ENCODE measurements around the gene CYB561D1. TPM values are rescaled to one million over a fixed set of nuclear protein-coding genes. Genes with fewer than 3 reads are reported as not detected.
"Not testable (repeated sequence)": the region's sequence is repeated elsewhere in the genome, so short reads cannot be mapped to it uniquely, and the experiment has no call there.

Gene CYB561D1
- total RNA-seq, 1 donor from 2014 or later: 15.1 TPM

DNA sequence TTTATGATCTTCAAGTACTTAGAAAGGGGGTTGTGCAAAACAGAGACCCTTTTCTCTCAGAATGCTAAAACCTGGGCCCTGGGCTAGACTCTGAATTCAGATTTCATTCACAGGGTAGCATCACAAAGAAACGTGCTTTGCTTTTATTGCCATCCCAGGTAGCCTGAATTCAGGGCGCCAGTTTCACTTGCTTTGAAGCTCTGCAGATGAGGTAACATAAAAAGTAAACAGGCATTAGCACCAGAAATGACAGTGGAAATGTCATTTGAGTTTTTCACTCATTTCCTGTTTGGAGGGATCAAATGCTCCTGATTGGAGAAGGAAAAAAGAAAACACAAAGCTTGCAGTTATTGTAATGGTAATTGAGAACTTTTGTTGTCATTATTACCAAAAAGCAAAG lies 25.0 kb upstream of the CYB561D1 start:
- no peak overlapping the region for H3K4me3 ChIP-seq
- intact Hi-C loops (cut with DNase I): no loop called here
- no peak for TF ChIP-seq CTCF (IDR thresholded peaks at IDR 0.05)
- no peaks in the 10 kb centered on the region for H3K36me3 ChIP-seq
- no peak for DNase-seq
- H3K27ac ChIP-seq: no peak overlapping the region
- H3K9me3 ChIP-seq: no peaks in the 10 kb centered on the region
- peaks cover 72% of the 10 kb centered on the region for H3K27me3 ChIP-seq (ENCODE audit: low read depth)
- peaks cover 13% of the 10 kb centered on the region for H3K4me1 ChIP-seq
- ATAC-seq: no peak

GRCh38 chr1:109470245-109470644 lies 23.6 kb upstream of the CYB561D1 start:
- Histone ChIP-seq H3K27me3 (ENCODE audit: low read depth) (peaks cover 58% of the 10 kb centered on the region), H3K4me1 (peaks cover 13% of the 10 kb centered on the region), H3K9me3 (no peaks in the 10 kb centered on the region), H3K27ac (no peak overlapping the region), H3K36me3 (no peaks in the 10 kb centered on the region), H3K4me3 (no peak overlapping the region)
- no peak for TF ChIP-seq CTCF (IDR thresholded peaks at IDR 0.05)
- intact Hi-C loops (cut with DNase I): no loop called here
- ATAC-seq: no peak
- no peak for DNase-seq

DNA sequence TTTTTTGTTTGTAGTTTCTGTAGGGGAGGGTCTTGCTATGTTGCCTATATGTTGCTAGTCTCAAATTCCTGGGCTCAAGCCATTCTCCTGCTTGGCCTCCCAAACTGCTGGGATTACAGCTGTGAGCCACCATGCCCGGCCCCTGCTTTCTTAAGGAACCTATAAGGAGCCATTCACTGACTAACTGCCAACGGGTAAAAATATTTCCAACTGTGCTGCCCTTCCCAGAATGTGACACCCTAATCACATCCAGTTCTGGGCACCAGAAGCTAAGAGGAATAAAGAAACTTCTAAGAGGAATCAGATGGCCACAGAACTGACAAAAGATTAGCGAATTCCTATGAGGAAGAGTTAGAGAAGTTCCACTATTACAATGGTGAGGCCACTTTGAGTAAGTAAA lies 21.1 kb upstream of the CYB561D1 start:
- intact Hi-C loops (cut with DNase I): no loop called here
- TF ChIP-seq CTCF (IDR thresholded peaks at IDR 0.05): no peak
- Histone ChIP-seq H3K27ac (no peak overlapping the region), H3K9me3 (no peaks in the 10 kb centered on the region), H3K4me3 (no peak overlapping the region), H3K36me3 (no peaks in the 10 kb centered on the region), H3K4me1 (no peaks in the 10 kb centered on the region), H3K27me3 (ENCODE audit: low read depth) (peaks cover 35% of the 10 kb centered on the region)
- DNase-seq (no peak), ATAC-seq (no peak)

DNA sequence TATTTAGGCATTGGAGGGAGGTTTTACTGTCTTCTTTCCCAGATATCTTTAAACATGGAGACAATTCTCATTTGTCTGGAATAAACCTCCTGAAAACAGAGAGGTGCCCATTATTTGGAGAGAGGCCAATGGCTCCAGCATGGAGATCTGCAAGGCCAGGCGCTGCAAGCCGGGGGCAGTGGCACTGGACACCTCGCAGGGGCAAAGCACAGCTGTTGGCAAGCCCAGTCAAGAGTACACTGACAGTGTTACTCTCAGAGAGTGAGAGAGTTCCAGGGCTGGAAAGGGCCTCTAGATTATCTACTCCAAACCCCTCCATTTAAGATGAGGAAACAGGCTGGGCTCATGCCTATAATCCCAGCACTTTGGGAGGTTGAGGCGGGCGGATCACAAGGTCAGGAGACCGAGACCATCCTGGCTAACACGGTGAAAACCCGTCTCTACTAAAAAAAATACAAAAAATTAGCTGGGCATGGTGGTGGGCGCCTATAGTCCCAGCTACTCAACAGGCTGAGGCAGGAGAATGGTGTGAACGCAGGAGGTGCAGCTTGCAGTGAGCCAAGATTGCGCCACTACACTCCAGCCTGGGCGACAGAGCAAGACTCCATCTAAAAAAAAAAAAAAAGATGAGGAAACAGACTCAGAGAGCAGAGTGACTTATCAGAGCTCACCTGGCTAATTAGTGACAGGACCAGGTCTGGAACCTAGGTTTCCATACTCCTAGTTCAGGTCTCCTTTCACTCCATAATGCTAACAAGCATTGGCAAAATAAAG lies 20.4 kb upstream of the CYB561D1 start:
- H3K27ac ChIP-seq; ATAC-seq; H3K9me3 ChIP-seq; H3K4me3 ChIP-seq; H3K36me3 ChIP-seq; intact Hi-C loops (cut with DNase I); DNase-seq; H3K4me1 ChIP-seq: not testable (repeated sequence)
- H3K27me3 ChIP-seq (ENCODE audit: low read depth): peaks cover 33% of the 10 kb centered on the region

- no peaks in the 10 kb centered on the region for H3K36me3 ChIP-seq
- no peak for ATAC-seq
- peaks cover 24% of the 10 kb centered on the region for H3K27me3 ChIP-seq (ENCODE audit: low read depth)
- H3K27ac ChIP-seq: no peak overlapping the region
- H3K4me3 ChIP-seq: no peak overlapping the region
- no peak for DNase-seq
- TF ChIP-seq CTCF (IDR thresholded peaks at IDR 0.05): no peak
- no peaks in the 10 kb centered on the region for H3K9me3 ChIP-seq
- H3K4me1 ChIP-seq: no peaks in the 10 kb centered on the region
- intact Hi-C loops (cut with DNase I): no loop called here
Measured at GRCh38 chr1:109474697-109475096, 19.2 kb upstream of the CYB561D1 start.

DNA sequence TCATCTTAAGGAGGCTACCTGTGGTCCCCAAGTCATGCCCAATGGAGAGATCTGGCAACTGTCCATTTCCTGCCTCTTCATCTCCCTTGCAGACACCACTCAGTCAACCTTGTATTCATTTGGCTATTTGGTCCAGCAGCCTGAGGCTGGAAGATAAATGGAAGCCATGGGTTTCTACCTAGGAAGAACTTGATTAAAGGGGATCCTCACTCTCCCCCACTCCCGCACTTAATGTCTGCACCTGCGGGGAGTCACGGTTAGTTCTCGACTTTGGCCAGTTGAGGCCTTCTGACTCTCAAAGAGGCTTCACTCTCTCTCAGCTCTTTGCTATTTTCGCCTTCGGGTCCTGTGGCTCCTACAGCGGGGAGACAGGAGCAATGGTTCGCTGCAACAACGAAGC lies 18.6 kb upstream of the CYB561D1 start:
- TF ChIP-seq CTCF (IDR thresholded peaks at IDR 0.05): no peak
- intact Hi-C loops (cut with DNase I): no loop called here
- peaks cover 18% of the 10 kb centered on the region for H3K27me3 ChIP-seq (ENCODE audit: low read depth)

More for the DNA sequence above, 18.6 kb upstream of the CYB561D1 start:
- no peak overlapping the region for H3K27ac ChIP-seq
- no peaks in the 10 kb centered on the region for H3K9me3 ChIP-seq
- H3K36me3 ChIP-seq: no peaks in the 10 kb centered on the region
- no peak overlapping the region for H3K4me3 ChIP-seq
- DNase-seq (no peak), ATAC-seq (no peak)
- H3K4me1 ChIP-seq: no peaks in the 10 kb centered on the region

Measured in lower lobe of right lung (tissue), 2 donors.